ENCODE measurements around the gene NCSTN.

Gene NCSTN

DNA sequence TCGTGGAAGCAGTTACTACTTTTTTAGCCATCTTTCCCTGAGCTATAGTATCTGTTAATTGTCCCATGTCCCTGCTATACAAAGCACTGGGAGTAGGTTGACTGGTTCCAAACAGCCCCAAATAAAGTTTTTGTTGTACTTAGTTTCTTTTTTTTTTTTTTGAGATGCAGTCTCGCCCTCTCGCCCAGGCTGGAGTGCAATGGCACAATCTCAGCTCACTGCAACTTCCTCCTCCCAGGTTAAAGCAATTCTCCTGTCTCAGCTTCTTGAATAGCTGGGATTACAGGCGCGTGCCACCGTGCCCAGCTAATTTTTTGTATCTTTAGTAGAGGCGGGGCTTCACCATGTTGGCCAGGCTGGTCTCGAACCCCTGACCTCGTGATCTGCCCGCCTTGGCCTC lies 3.3 kb downstream of the NCSTN start:
- H3K79me2 ChIP-seq (ENCODE audit: insufficient read depth, low read depth), result peaks cover 50% of the 10 kb centered on the region
- H3K4me1 ChIP-seq (ENCODE audit: low read depth, poor library complexity, severe bottlenecking), result peaks cover 23% of the 10 kb centered on the region
- H3K36me3 ChIP-seq (ENCODE audit: insufficient read depth), result peaks cover 4% of the 10 kb centered on the region; the same call in 1 of the 2 replicates
- H3K27me3 ChIP-seq (ENCODE audit: insufficient read depth, low read depth), result no peaks in the 10 kb centered on the region
- no peak overlapping the region for H2AFZ ChIP-seq (ENCODE audit: low read depth)
- no peak overlapping the region for H3K4me2 ChIP-seq
- no peaks in the 10 kb centered on the region for H4K20me1 ChIP-seq (ENCODE audit: insufficient read depth)
- TF ChIP-seq, protein P1, sequence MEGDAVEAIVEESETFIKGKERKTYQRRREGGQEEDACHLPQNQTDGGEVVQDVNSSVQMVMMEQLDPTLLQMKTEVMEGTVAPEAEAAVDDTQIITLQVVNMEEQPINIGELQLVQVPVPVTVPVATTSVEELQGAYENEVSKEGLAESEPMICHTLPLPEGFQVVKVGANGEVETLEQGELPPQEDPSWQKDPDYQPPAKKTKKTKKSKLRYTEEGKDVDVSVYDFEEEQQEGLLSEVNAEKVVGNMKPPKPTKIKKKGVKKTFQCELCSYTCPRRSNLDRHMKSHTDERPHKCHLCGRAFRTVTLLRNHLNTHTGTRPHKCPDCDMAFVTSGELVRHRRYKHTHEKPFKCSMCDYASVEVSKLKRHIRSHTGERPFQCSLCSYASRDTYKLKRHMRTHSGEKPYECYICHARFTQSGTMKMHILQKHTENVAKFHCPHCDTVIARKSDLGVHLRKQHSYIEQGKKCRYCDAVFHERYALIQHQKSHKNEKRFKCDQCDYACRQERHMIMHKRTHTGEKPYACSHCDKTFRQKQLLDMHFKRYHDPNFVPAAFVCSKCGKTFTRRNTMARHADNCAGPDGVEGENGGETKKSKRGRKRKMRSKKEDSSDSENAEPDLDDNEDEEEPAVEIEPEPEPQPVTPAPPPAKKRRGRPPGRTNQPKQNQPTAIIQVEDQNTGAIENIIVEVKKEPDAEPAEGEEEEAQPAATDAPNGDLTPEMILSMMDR (conservative IDR thresholded peaks at IDR 0.05; ENCODE audit: low read depth, low read length), result no peak
- H3K4me3 ChIP-seq (IDR thresholded peaks at IDR 0.05; ENCODE audit: insufficient read depth, low read depth, low read length), result no peak overlapping the region
- H3K27ac ChIP-seq, result no peak overlapping the region
- H3K9ac ChIP-seq, result no peak overlapping the region

- Histone ChIP-seq H3K27me3 (ENCODE audit: insufficient read depth, low read depth) (no peaks in the 10 kb centered on the region), H3K4me3 (IDR thresholded peaks at IDR 0.05; ENCODE audit: insufficient read depth, low read depth, low read length) (no peak overlapping the region), H3K79me2 (ENCODE audit: insufficient read depth, low read depth) (peaks cover 45% of the 10 kb centered on the region), H3K36me3 (ENCODE audit: insufficient read depth) (peaks cover 4% of the 10 kb centered on the region; the same call in 1 of the 2 replicates), H3K9ac (no peak overlapping the region), H2AFZ (ENCODE audit: low read depth) (no peak overlapping the region), H4K20me1 (ENCODE audit: insufficient read depth) (no peaks in the 10 kb centered on the region), H3K27ac (no peak overlapping the region), H3K4me1 (ENCODE audit: low read depth, poor library complexity, severe bottlenecking) (peaks cover 21% of the 10 kb centered on the region), H3K4me2 (no peak overlapping the region)
- TF ChIP-seq, protein P1 (conservative IDR thresholded peaks at IDR 0.05; ENCODE audit: low read depth, low read length), result no peak
These were observed 3.8 kb downstream of the NCSTN start for GRCh38 chr1:160346958-160347357.

GRCh38 chr1:160351629-160352028 lies 8.4 kb downstream of the NCSTN start:
- no peak overlapping the region for H2AFZ ChIP-seq (ENCODE audit: low read depth)
- no peaks in the 10 kb centered on the region for H3K27me3 ChIP-seq (ENCODE audit: insufficient read depth, low read depth)
- peaks cover 20% of the 10 kb centered on the region; the same call in 1 of the 2 replicates for H3K36me3 ChIP-seq (ENCODE audit: insufficient read depth)
- peaks cover 6% of the 10 kb centered on the region for H3K4me1 ChIP-seq (ENCODE audit: low read depth, poor library complexity, severe bottlenecking)
- no peak overlapping the region for H3K9ac ChIP-seq
- peaks cover 7% of the 10 kb centered on the region; the same call in 1 of the 2 replicates for H3K79me2 ChIP-seq (ENCODE audit: insufficient read depth, low read depth)
- no peak overlapping the region for H3K4me2 ChIP-seq
- H4K20me1 ChIP-seq (ENCODE audit: insufficient read depth), result no peaks in the 10 kb centered on the region
- H3K27ac ChIP-seq, result no peak overlapping the region
- no peak overlapping the region for H3K4me3 ChIP-seq (IDR thresholded peaks at IDR 0.05; ENCODE audit: insufficient read depth, low read depth, low read length)
- TF ChIP-seq, protein P1 (conservative IDR thresholded peaks at IDR 0.05; ENCODE audit: low read depth, low read length), result no peak

DNA sequence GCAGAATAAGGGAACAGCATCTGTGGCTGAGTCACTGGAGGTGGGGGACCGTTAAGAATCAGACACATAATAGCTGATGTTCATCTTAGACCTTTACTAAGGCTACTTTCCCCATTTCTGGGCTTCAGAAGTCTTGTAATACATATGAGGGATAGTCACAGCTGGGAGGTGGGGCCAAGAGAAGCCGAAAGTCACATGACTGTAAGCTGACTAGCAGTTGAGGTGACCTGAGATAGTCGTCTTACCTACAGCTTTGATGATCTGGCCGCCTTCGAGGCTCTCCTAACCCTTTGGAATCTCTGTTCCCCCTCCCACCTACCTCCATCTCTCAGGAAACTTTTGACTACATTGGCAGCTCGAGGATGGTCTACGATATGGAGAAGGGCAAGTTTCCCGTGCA lies 9.4 kb downstream of the NCSTN start:
- no peaks in the 10 kb centered on the region for H3K27me3 ChIP-seq (ENCODE audit: insufficient read depth, low read depth)
- H4K20me1 ChIP-seq (ENCODE audit: insufficient read depth), result no peaks in the 10 kb centered on the region
- H3K4me2 ChIP-seq, result no peak overlapping the region
- peaks cover 21% of the 10 kb centered on the region; the same call in 1 of the 2 replicates for H3K36me3 ChIP-seq (ENCODE audit: insufficient read depth)
- H3K79me2 ChIP-seq (ENCODE audit: insufficient read depth, low read depth), result peaks cover under 1% of the 10 kb centered on the region; the same call in 1 of the 2 replicates
- H3K4me3 ChIP-seq (IDR thresholded peaks at IDR 0.05; ENCODE audit: insufficient read depth, low read depth, low read length), result no peak overlapping the region
- TF ChIP-seq, protein P1 (conservative IDR thresholded peaks at IDR 0.05; ENCODE audit: low read depth, low read length), result no peak
- H2AFZ ChIP-seq (ENCODE audit: low read depth), result no peak overlapping the region
- H3K4me1 ChIP-seq (ENCODE audit: low read depth, poor library complexity, severe bottlenecking), result peaks cover 6% of the 10 kb centered on the region
- H3K9ac ChIP-seq, result no peak overlapping the region
- H3K27ac ChIP-seq, result no peak overlapping the region
